Brain microvascular endothelial cell (primary cell): ENCODE results near the gene ELMO1.

Experiments
- DNase-seq: peaks from one replicate; pipeline ENCODE4 v3.0.0-alpha.2; 2020
- H3K27ac ChIP-seq: fragments of 250-450 bp; sonication (Bioruptor Pico); 2 replicates; pipeline ENCODE4 v1.5.1; 2020; ENCODE audit warnings: mild to moderate bottlenecking, moderate library complexity
- H3K27me3 ChIP-seq: fragments of 250-450 bp; sonication (Bioruptor Pico); replicated peaks from 2 replicates; pipeline ENCODE4 v1.5.1; 2020; ENCODE audit warnings: mild to moderate bottlenecking
- H3K36me3 ChIP-seq: fragments of 250-450 bp; sonication (Bioruptor Pico); replicated peaks from 2 replicates; pipeline ENCODE4 v1.5.1; 2020; ENCODE audit warnings: mild to moderate bottlenecking
- H3K4me3 ChIP-seq: 2 replicates; pipeline ENCODE4 v1.5.1; 2011; ENCODE audit warnings: low read depth, mild to moderate bottlenecking, control low read depth, low read length, moderate library complexity
- in situ Hi-C: cut with HindIII; loops from 2 replicates; pipeline ENCODE4 v1.10.0; 2017; ENCODE audit warnings: low sequenced_read_pairs, low pct_ligation_motif_present
- TF ChIP-seq, protein P1 (sequence below): IDR thresholded peaks from 2 replicates; pipeline ENCODE4 v1.5.1; 2011; ENCODE audit warnings: low read depth, mild to moderate bottlenecking, moderate library complexity, low read length, control low read depth, inconsistent platforms; ENCODE audit errors: missing control alignments

The ELMO1 gene

DNA sequence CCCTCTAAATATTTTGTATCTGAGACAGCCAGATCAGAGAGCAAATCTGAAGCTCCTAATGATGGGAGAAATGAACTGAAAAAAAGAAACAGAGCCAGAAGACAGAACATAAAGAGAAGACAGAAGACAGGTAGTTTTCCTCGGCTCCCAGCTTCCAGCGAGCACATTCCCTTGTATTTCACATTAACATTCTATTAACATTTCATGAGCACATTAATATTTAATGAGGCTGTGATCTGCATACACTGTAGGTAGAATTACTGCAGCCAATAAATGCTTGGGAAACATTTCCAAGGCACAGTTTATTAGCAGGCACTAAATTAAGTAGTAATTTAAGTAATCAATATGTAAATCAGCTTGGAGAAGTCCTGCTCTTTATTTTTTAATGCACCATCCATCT, 349.9 kb downstream of the ELMO1 start:
- Histone ChIP-seq H3K27ac (no peak overlapping the region), H3K4me3 (no peak overlapping the region), H3K36me3 (no peaks in the 10 kb centered on the region), H3K27me3 (no peaks in the 10 kb centered on the region)
- DNase-seq, result no peak
- in situ Hi-C loops, result no loop called here
- TF ChIP-seq, protein P1, sequence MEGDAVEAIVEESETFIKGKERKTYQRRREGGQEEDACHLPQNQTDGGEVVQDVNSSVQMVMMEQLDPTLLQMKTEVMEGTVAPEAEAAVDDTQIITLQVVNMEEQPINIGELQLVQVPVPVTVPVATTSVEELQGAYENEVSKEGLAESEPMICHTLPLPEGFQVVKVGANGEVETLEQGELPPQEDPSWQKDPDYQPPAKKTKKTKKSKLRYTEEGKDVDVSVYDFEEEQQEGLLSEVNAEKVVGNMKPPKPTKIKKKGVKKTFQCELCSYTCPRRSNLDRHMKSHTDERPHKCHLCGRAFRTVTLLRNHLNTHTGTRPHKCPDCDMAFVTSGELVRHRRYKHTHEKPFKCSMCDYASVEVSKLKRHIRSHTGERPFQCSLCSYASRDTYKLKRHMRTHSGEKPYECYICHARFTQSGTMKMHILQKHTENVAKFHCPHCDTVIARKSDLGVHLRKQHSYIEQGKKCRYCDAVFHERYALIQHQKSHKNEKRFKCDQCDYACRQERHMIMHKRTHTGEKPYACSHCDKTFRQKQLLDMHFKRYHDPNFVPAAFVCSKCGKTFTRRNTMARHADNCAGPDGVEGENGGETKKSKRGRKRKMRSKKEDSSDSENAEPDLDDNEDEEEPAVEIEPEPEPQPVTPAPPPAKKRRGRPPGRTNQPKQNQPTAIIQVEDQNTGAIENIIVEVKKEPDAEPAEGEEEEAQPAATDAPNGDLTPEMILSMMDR, result no peak

DNA sequence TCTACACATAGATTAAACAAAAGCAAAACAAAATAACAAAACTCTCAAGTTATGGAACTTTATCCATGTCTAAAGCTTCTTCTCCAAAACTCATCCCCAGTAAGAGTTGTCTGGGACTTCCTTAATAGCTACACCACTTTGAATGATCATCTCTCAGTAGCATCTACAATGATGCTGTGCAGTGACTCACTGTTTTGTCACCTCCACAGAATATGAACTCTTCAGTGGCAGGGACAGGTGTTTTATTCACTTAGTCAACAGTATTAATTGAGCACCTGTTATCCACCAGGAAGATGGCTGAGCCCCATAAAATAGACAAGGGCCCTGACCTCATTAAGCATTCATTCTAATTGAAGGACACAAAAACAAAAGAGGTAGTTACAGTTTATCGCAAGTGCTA, 350.7 kb downstream of the ELMO1 start:
- in situ Hi-C loops, result no loop called here
- Histone ChIP-seq H3K4me3 (no peak overlapping the region), H3K27ac (no peak overlapping the region), H3K36me3 (no peaks in the 10 kb centered on the region), H3K27me3 (no peaks in the 10 kb centered on the region)
- TF ChIP-seq, protein P1, result no peak
- DNase-seq, result no peak

DNA sequence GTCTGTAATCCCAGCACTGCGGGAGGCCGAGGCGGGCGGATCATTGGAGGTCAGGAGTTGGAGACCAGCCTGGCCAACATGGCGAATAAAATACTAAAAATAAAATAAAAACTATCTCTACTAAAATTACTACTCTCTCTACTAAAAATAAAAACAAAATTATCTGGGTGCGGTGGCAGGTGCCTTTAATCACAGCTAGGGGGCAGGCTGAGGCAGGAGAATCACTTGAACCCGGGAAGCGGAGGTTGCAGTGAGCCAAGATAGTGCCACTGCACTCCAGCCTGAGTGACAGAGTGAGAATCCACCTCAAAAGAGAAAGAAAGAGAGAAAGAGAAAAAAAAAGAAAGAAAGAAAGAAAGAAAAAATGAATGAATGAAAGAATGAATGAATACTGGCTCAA, 351.4 kb downstream of the ELMO1 start:
- no peak for DNase-seq
- H3K36me3 ChIP-seq, result no peaks in the 10 kb centered on the region
- H3K27me3 ChIP-seq, result no peaks in the 10 kb centered on the region
- TF ChIP-seq, protein P1, result no peak
- no peak overlapping the region for H3K27ac ChIP-seq
- in situ Hi-C loops, result no loop called here
- H3K4me3 ChIP-seq, result no peak overlapping the region

DNA sequence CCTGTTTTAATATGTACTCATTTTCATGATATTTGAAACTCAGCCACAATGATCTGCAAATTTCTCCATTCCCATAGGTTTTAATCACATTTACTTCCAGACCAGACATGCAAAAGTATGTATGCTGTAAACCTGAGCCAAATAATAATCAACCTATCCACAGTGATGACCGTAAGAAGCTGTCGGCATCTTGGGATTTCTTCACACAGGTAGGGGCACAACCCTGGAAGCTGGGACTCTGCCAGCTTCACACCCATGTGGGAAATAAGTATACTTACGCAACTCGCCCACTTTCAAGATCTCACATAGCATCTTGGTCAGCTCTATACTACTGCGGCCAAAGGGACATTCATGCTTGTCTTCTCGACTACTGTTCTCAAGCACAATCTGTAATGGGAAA, 352.3 kb downstream of the ELMO1 start:
- Histone ChIP-seq H3K4me3 (no peak overlapping the region), H3K27me3 (no peaks in the 10 kb centered on the region), H3K36me3 (no peaks in the 10 kb centered on the region), H3K27ac (no peak overlapping the region)
- in situ Hi-C loops, result no loop called here
- TF ChIP-seq, protein P1, result no peak
- DNase-seq, result no peak

DNA sequence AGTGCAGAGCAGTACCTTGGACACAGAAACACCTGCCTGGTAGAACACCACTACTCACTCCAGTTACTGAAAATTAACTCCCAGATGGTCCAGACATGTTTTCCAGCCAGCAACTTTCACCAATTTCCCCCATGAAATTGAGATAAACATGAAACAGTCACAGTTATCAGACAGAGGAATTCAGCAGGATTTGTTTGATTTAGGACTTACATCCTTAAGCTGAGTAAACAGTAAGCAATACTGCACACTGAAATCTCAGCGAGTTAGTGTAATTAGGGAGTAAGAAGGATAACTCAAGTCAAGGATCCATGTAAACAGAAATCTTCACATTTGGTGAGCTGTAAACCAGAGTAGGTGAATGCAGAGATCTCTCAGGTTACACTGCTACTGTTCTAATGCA, 353.5 kb downstream of the ELMO1 start:
- no peak overlapping the region for H3K27ac ChIP-seq
- H3K4me3 ChIP-seq, result no peak overlapping the region
- in situ Hi-C loops, result no loop called here
- no peaks in the 10 kb centered on the region for H3K27me3 ChIP-seq
- no peak for DNase-seq
- TF ChIP-seq, protein P1, result no peak
- no peaks in the 10 kb centered on the region for H3K36me3 ChIP-seq

DNA sequence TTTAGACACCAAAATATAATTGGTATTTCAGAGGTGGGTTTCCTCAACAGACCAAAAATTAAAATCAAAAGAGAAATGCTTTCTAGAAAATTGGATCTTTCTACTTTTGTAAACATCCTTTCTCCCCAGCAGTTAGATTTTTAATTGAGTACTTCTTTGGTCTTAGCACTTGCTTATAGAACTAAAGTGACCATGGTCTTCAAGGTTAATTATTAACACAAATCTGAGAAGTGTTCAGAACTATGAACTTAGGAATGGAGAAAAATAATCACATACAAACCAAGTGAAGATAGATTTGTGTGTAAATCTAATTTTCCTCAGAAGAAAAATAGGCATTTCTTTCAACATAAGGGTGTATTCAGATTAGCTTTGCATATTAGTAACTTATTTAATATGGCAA, 355.4 kb downstream of the ELMO1 start:
- Histone ChIP-seq H3K36me3 (no peaks in the 10 kb centered on the region), H3K27me3 (no peaks in the 10 kb centered on the region), H3K4me3 (no peak overlapping the region), H3K27ac (no peak overlapping the region)
- DNase-seq, result no peak
- in situ Hi-C loops, result no loop called here
- TF ChIP-seq, protein P1, result no peak
